ENCODE measurements around the gene BCL11B.

The BCL11B gene

DNA sequence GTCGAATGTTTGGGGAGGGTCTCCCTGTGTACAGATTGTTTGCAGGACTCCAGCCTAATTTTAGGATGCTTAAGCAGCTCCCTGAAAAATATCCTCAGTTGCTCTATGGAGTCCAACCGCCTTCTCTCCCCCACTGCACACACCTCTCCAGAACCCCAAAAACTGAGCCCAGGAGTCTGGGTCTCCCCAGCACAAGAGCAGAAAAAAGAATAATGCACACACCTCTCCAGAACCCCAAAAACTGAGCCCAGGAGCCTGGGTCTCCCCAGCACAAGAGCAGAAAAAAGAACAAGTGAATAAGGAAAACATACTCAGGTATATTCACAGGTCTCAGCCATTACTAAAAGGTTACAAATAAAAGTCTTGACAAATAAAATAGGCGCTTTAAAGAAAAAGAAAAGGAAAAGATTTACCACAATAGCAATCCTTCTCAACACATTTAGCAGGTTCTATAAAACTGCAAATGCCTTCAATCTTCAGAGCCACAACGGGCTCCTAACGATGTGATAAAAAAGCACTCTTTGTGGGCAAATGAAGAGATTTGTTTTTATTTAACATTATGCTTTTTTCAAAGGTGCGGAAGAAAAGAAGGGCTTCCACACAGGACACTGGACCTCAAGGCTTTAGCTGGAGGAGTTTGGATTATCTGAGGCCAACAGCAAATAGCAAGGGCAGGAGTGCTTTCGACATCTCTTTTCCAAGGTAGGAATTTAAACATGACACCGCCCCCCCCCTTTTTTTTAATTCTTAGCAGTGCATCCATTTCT is 8.2 kb downstream of the BCL11B start:
- H3K4me3 ChIP-seq (ENCODE audit: low read length), result no peak overlapping the region
- no peaks in the 10 kb centered on the region for H3K9me3 ChIP-seq (ENCODE audit: control insufficient read depth, low read length)
- H3K9ac ChIP-seq (ENCODE audit: low read length), result no peak overlapping the region

DNA sequence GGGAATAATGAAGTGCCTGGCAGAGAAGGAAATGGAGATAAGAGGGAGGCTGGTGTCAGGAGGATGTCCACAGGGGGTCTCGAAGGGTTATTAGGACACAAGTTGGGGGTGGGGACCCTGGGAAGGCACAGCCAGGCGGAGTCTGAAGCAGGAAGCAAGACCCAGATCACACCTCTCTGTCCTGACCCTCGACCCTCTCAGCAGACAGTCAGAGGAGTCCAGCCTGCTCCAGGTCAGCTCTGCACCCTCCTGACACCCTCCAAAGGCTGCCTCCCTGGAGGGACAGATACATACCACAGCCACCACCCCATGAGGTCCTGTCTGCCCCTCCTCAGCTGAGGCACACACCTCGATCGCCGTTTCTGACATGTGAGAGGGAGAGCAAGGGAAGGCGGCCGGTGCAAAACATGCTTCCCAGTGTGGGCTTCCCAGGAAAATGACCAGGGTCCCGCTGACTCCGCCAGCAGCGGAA is 9.0 kb downstream of the BCL11B start:
- no peak overlapping the region for H3K9ac ChIP-seq (ENCODE audit: low read length)
- H3K27me3 ChIP-seq (ENCODE audit: control insufficient read depth, insufficient read depth, low read length), result peaks cover 5% of the 10 kb centered on the region
- H3K4me1 ChIP-seq (ENCODE audit: control insufficient read depth, insufficient read depth, low read length), result peaks cover 6% of the 10 kb centered on the region
- H3K36me3 ChIP-seq (ENCODE audit: control insufficient read depth, insufficient read depth, low read length), result no peaks in the 10 kb centered on the region
- H3K9me3 ChIP-seq (ENCODE audit: control insufficient read depth, low read length), result no peaks in the 10 kb centered on the region
- H3K4me3 ChIP-seq (ENCODE audit: low read length), result no peak overlapping the region

More for the DNA sequence above, 8.2 kb downstream of the BCL11B start:
- H3K4me1 ChIP-seq (ENCODE audit: control insufficient read depth, insufficient read depth, low read length), result peaks cover 6% of the 10 kb centered on the region
- H3K36me3 ChIP-seq (ENCODE audit: control insufficient read depth, insufficient read depth, low read length), result no peaks in the 10 kb centered on the region
- H3K27me3 ChIP-seq (ENCODE audit: control insufficient read depth, insufficient read depth, low read length), result peaks cover 10% of the 10 kb centered on the region

DNA sequence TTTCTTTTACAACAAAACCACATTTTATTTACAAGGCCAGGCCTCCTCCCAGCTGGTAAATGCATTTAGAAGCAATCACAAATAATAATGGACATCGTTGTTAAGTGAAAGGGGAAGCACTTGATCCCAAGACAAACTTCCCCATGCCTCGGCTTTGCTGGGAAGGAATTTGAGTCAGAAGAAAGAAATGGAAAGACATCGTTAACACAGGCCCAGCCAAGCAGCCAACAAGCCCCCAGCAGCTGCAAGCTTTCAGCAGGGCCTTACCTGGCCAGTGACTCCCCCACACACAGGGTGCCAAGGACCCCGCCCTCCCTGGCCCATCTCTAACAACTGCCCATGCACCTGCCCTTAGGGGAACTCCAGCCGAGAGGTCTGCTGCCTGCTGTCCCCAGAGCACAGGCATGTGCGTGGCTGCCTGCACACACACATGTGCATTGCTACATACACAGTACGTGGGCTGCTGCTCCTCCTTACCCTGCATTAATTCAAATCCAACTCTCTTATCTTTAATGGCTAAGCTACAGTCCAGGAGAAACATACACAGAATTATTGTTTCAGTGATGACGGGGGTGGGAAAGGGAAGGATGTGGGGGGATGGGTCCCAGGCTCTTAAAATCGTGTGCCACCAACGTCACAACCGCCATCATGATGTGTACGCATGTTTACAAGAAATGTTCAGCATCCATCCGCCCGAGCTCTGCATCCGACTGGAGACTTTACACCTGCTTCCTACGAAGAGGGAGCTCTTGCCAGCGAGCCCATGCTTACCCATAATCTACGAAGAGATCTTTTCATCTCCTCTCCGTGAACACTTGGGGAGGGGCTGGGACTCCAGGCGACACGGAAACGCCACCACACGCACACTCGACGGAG is 9.8 kb downstream of the BCL11B start:
- Histone ChIP-seq H3K27me3 (ENCODE audit: control insufficient read depth, insufficient read depth, low read length) (peaks cover 5% of the 10 kb centered on the region), H3K4me3 (ENCODE audit: low read length) (no peak overlapping the region), H3K36me3 (ENCODE audit: control insufficient read depth, insufficient read depth, low read length) (no peaks in the 10 kb centered on the region), H3K9me3 (ENCODE audit: control insufficient read depth, low read length) (no peaks in the 10 kb centered on the region), H3K4me1 (ENCODE audit: control insufficient read depth, insufficient read depth, low read length) (peaks cover 6% of the 10 kb centered on the region), H3K9ac (ENCODE audit: low read length) (no peak overlapping the region)

DNA sequence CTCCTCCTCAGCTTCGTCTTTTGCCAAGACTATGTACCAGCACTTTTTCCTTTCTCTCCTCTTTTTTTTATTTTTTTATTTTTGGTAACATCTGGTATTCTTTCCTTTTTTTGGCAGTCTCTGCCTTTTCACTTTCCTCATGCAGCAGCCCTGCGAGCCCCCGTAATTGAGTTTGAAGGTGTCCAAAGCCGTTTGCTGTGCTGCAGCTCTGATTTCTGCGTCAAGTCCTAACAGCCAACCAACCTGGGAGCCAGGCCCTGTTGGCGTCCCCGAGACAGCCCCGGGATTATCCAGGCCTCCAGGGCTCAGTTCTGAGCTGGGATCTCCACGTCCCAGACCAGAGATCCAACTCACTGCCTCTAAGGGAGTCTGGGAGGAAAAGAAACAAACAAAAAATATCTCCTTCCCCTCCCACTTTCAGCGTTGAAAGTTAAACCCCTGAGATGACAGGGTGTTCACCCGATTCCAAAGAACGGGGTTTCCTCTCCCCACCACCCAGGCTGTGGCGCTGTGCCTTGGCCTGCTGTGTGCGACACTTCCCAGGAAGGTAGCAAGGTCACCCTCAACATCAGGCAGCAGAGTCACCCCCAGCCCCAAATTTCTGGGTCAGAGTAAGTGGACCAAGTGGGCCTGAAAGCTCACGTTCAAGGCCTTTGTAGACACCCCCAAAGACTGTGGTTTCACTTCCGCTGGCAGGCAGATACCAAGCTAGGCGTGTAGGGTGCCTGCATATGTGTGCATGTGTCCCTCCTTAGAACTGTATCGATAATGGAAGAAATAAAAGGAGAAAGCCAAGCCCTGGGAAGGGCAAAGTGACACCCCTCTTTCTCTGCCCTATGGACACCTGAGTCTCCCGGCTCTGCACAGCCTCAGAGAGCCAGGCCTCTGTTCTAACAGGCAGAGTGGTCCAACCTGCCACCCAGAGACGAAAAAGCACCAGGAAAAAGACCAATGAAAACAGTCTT is 11.1 kb downstream of the BCL11B start:
- Histone ChIP-seq H3K4me3 (ENCODE audit: low read length) (no peak overlapping the region), H3K4me1 (ENCODE audit: control insufficient read depth, insufficient read depth, low read length) (peaks cover 6% of the 10 kb centered on the region), H3K9ac (ENCODE audit: low read length) (no peak overlapping the region), H3K9me3 (ENCODE audit: control insufficient read depth, low read length) (no peaks in the 10 kb centered on the region), H3K36me3 (ENCODE audit: control insufficient read depth, insufficient read depth, low read length) (no peaks in the 10 kb centered on the region), H3K27me3 (ENCODE audit: control insufficient read depth, insufficient read depth, low read length) (peaks cover 5% of the 10 kb centered on the region)

DNA sequence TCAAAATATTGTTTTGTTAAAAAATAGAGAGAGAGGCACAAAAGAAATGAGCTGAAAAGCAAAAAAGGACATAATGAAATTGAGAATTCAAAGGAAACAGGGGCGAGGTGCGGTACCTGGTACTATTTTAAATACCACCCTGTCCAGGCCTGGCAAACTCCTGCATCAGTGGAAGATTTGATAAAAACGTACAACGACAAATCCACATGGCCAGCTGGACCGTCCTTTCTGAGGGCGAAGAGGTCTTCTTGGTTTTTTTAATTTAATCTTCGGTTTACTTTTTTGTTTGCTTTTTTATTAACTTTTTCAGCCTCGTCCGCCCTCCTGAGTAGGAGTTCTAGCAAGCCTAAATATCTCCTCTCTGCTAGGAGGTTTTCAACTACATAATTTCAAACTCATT is 11.9 kb downstream of the BCL11B start:
- H3K4me1 ChIP-seq (ENCODE audit: control insufficient read depth, insufficient read depth, low read length), result peaks cover 6% of the 10 kb centered on the region
- H3K4me3 ChIP-seq (ENCODE audit: low read length), result no peak overlapping the region
- H3K36me3 ChIP-seq (ENCODE audit: control insufficient read depth, insufficient read depth, low read length), result no peaks in the 10 kb centered on the region
- peaks cover 5% of the 10 kb centered on the region for H3K27me3 ChIP-seq (ENCODE audit: control insufficient read depth, insufficient read depth, low read length)
- no peak overlapping the region for H3K9ac ChIP-seq (ENCODE audit: low read length)
- H3K9me3 ChIP-seq (ENCODE audit: control insufficient read depth, low read length), result no peaks in the 10 kb centered on the region

DNA sequence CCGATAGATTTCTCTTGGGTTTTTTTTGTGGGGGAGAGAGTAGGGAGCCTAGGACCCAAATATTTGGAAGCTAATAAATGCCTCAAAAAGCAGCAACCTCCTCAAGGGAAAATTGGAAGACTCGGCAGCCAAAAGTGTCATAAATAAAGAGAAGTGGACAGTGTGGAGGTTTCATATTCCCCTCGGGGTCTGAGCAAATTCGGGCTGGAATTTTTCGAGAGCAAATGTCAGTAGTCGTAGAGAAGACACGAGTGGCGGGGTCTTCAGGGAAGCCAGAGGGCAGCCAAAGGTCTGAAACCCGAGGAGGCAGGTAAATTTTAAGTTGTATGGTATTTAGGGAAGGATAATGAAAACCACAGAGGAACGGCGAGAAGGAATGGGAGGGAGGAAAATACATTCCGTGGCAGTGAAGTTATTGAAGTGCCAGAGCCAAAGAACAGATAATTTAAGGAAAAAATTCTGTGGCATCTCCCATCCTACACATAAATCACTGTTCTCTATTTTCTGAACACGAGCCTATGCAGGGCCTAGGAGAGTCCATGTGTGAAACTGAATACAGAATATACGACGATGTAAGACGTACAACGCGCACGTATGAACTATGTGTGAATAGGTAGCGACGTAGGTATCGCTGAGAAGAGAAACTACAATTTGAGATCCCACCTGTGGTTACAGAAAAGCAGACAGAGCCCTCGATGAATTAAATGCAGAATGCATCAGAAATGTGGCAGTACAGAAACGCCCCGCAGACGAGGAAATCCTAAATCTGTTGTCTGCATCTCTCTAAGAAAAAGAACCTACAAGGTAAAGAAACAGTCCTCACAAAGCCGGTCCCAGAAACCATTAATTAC is 12.9 kb downstream of the BCL11B start:
- H3K4me1 ChIP-seq (ENCODE audit: control insufficient read depth, insufficient read depth, low read length), result peaks cover 6% of the 10 kb centered on the region

DNA sequence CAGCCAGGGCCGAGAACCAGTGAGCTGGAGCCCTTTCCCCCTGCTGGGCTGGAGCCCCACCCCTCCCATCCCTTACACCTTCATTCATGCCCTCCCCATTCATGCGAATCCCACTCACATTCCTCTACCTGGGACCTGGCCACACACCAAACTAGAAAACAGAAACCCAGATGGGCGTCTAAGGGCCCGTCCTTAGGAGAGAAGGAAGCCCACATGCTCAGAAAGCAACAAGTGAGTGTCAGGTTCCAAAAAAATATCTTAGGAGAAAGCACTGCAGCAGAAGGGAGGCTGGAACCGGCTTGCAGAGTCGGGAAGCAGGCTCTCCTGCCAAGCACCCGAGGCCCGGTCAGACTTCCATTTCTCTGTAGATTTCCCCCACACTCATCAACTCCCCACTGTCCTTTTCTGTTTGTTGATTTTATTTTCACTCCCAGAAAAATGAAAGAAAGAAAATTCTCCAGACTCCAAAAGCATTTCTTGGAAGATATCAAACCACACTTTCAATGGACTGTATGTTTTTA is 13.6 kb downstream of the BCL11B start:
- Histone ChIP-seq H3K4me1 (ENCODE audit: control insufficient read depth, insufficient read depth, low read length) (peaks cover 6% of the 10 kb centered on the region), H3K9ac (ENCODE audit: low read length) (no peak overlapping the region), H3K4me3 (ENCODE audit: low read length) (no peak overlapping the region), H3K9me3 (ENCODE audit: control insufficient read depth, low read length) (no peaks in the 10 kb centered on the region), H3K36me3 (ENCODE audit: control insufficient read depth, insufficient read depth, low read length) (no peaks in the 10 kb centered on the region), H3K27me3 (ENCODE audit: control insufficient read depth, insufficient read depth, low read length) (peaks cover 5% of the 10 kb centered on the region)

More for the DNA sequence above, 12.9 kb downstream of the BCL11B start:
- Histone ChIP-seq H3K36me3 (ENCODE audit: control insufficient read depth, insufficient read depth, low read length) (no peaks in the 10 kb centered on the region), H3K4me3 (ENCODE audit: low read length) (no peak overlapping the region), H3K27me3 (ENCODE audit: control insufficient read depth, insufficient read depth, low read length) (peaks cover 5% of the 10 kb centered on the region), H3K9me3 (ENCODE audit: control insufficient read depth, low read length) (no peaks in the 10 kb centered on the region), H3K9ac (ENCODE audit: low read length) (no peak overlapping the region)

DNA sequence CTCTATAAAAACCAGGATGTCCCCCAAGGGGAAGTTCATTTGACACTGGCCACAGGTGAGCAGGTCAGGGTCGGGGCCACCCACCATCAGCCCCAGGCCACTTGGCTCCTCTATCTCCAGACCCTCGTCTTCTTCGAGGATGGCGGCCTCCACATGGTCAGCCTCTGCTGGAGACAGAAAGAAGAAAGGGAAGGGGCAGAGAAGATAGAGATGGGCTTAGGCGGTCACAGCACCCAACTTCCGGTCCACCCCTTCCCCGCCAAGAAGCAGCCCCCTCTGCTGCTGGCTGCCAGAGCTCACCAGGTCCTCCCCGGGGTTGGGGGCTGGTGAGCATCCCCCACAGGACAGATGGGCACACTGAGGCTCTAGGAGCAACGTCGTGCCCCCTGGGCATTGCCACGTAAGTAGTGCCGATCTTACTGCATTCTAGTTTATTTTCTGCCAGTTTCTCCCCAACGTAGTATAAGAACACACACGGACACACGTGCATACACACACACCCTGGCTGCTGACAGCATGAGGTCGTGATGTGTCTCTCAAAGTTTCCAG is 14.2 kb downstream of the BCL11B start:
- H3K9me3 ChIP-seq (ENCODE audit: control insufficient read depth, low read length), result no peaks in the 10 kb centered on the region
- peaks cover 3% of the 10 kb centered on the region for H3K27me3 ChIP-seq (ENCODE audit: control insufficient read depth, insufficient read depth, low read length)
- no peaks in the 10 kb centered on the region for H3K36me3 ChIP-seq (ENCODE audit: control insufficient read depth, insufficient read depth, low read length)
- H3K4me3 ChIP-seq (ENCODE audit: low read length), result no peak overlapping the region
- H3K9ac ChIP-seq (ENCODE audit: low read length), result no peak overlapping the region
- peaks cover 6% of the 10 kb centered on the region for H3K4me1 ChIP-seq (ENCODE audit: control insufficient read depth, insufficient read depth, low read length)

DNA sequence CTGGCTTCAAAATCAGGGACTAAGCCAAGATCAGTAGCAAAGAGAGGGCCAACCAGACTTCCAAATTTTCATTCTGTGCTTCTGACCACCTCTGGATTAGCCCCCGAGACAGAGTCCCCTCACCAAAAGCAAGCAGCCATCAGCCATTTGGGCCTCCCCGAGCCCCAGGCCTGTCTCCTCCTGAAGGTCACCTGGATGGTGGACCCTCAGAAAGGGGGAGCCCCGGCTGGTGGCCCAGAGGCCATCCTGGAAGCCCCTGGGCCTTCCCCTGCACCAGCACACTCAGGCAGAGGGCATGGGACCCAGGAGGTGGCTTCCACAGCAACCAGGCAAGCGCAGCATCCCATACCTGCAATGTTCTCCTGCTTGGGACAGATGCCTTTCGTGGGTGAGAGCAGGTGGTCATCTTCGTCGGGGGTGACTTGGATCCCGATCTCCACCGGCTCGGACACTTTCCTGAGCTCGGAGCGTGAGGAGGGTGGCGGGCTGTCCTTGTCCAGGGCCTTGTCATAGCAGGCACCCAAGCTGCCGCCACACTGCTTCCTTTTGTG is 14.8 kb downstream of the BCL11B start:
- Histone ChIP-seq H3K4me3 (ENCODE audit: low read length) (no peak overlapping the region), H3K4me1 (ENCODE audit: control insufficient read depth, insufficient read depth, low read length) (peaks cover 4% of the 10 kb centered on the region), H3K36me3 (ENCODE audit: control insufficient read depth, insufficient read depth, low read length) (no peaks in the 10 kb centered on the region), H3K9ac (ENCODE audit: low read length) (no peak overlapping the region), H3K27me3 (ENCODE audit: control insufficient read depth, insufficient read depth, low read length) (no peaks in the 10 kb centered on the region), H3K9me3 (ENCODE audit: control insufficient read depth, low read length) (no peaks in the 10 kb centered on the region)

DNA sequence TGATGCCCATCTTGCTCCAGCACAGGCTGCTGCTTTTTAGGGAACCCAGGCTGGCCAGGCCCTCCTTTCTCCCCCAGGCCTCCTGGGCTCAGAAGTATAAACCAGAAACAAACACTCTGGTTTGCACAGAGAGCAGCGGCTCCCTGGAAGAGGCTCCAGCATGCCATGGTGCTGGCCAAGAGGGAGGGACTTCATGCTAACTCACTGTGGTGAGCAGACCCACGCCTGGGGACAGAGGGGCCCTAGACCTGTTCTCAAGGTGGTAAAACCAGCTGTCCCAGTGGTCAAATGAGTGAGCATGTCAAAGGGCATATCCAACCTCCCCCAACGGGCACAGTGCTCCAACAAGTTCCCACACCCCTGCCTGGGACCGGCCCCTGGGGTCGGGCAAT is 15.5 kb downstream of the BCL11B start:
- no peaks in the 10 kb centered on the region for H3K27me3 ChIP-seq (ENCODE audit: control insufficient read depth, insufficient read depth, low read length)
- H3K4me1 ChIP-seq (ENCODE audit: control insufficient read depth, insufficient read depth, low read length), result no peaks in the 10 kb centered on the region
- no peak overlapping the region for H3K9ac ChIP-seq (ENCODE audit: low read length)
- H3K9me3 ChIP-seq (ENCODE audit: control insufficient read depth, low read length), result no peaks in the 10 kb centered on the region
- no peaks in the 10 kb centered on the region for H3K36me3 ChIP-seq (ENCODE audit: control insufficient read depth, insufficient read depth, low read length)
- no peak overlapping the region for H3K4me3 ChIP-seq (ENCODE audit: low read length)

Data from mucosa of stomach (tissue), 1 donor.